ENCODE results near the gene MIOS. TPM values are rescaled to one million over a fixed set of nuclear protein-coding genes. Genes with fewer than 3 reads are reported as not detected.

Gene MIOS
- total and polyA plus RNA-seq, 4 donors, result 7.4 to 35.6 (median 12.2) TPM

GRCh38 chr7:7529328-7529727 is 37.4 kb upstream of the MIOS start:
- no peaks in the 10 kb centered on the region for H3K27me3 ChIP-seq (ENCODE audit: control insufficient read depth in 4 of 4, insufficient read depth in 4 of 4, low read length in 3 of 4)
- 66% methylated on average over 4 of the region's 4 CpGs for WGBS
- H3K4me3 ChIP-seq (ENCODE audit: low read depth in 1 of 3, low read length in 3 of 3), result no peak overlapping the region
- H3K4me1 ChIP-seq (ENCODE audit: control insufficient read depth in 4 of 4, insufficient read depth in 4 of 4, low read length in 3 of 4), result no peaks in the 10 kb centered on the region
- DNase-seq (ENCODE audit: low spot score), result no peak
- H3K9me3 ChIP-seq (ENCODE audit: control insufficient read depth in 4 of 4, low read length in 3 of 4), result no peaks in the 10 kb centered on the region
- no peak overlapping the region for H3K27ac ChIP-seq (ENCODE audit: low read depth in 1 of 2, low read length in 2 of 2)
- H3K36me3 ChIP-seq (ENCODE audit: control insufficient read depth in 4 of 4, insufficient read depth in 3 of 4, low read depth in 1 of 4, low read length in 3 of 4), result no peaks in the 10 kb centered on the region
- no peak overlapping the region for H3K9ac ChIP-seq (ENCODE audit: low read depth in 1 of 2, low read length in 2 of 2)
- TF ChIP-seq FOXA2 (IDR thresholded peaks at IDR 0.05) (no peak), HNF4G (IDR thresholded peaks at IDR 0.05) (no peak), JUND (IDR thresholded peaks at IDR 0.05) (no peak), FOXA1 (IDR thresholded peaks at IDR 0.05) (no peak), ATF3 (IDR thresholded peaks at IDR 0.05) (no peak), ZBTB33 (IDR thresholded peaks at IDR 0.05) (no peak), TAF1 (conservative IDR thresholded peaks at IDR 0.05) (no peak), REST (IDR thresholded peaks at IDR 0.05) (no peak), MAX (IDR thresholded peaks at IDR 0.05) (no peak), RAD21 (IDR thresholded peaks at IDR 0.05) (no peak), CTCF (IDR thresholded peaks at IDR 0.05; ENCODE audit: low read depth, low read length, missing input control) (no peak)

GRCh38 chr7:7533831-7534430 is 32.8 kb upstream of the MIOS start:
- WGBS, result 87% methylated on average over 3 of the region's 3 CpGs
- no peak overlapping the region for H3K4me3 ChIP-seq (ENCODE audit: low read depth in 1 of 3, low read length in 3 of 3)
- DNase-seq (ENCODE audit: low spot score), result no peak
- TF ChIP-seq FOXA2 (IDR thresholded peaks at IDR 0.05) (no peak), NR2F2 (IDR thresholded peaks at IDR 0.05) (no peak), REST (IDR thresholded peaks at IDR 0.05) (no peak), ATF3 (IDR thresholded peaks at IDR 0.05) (no peak), FOXA1 (IDR thresholded peaks at IDR 0.05) (no peak), RAD21 (IDR thresholded peaks at IDR 0.05) (no peak), HNF4A (conservative IDR thresholded peaks at IDR 0.05) (no peak), TAF1 (conservative IDR thresholded peaks at IDR 0.05) (no peak), HNF4G (IDR thresholded peaks at IDR 0.05) (no peak), EGR1 (IDR thresholded peaks at IDR 0.05; ENCODE audit: low read depth in 2 of 2) (no peak), RXRA (IDR thresholded peaks at IDR 0.05) (no peak), MAX (IDR thresholded peaks at IDR 0.05) (no peak)
- H3K9ac ChIP-seq (ENCODE audit: low read depth in 1 of 2, low read length in 2 of 2), result no peak overlapping the region
- no peaks in the 10 kb centered on the region for H3K36me3 ChIP-seq (ENCODE audit: control insufficient read depth in 4 of 4, insufficient read depth in 3 of 4, low read depth in 1 of 4, low read length in 3 of 4)
- H3K27ac ChIP-seq (ENCODE audit: low read depth in 1 of 2, low read length in 2 of 2), result no peak overlapping the region
- no peaks in the 10 kb centered on the region for H3K9me3 ChIP-seq (ENCODE audit: control insufficient read depth in 4 of 4, low read length in 3 of 4)
- H3K27me3 ChIP-seq (ENCODE audit: control insufficient read depth in 4 of 4, insufficient read depth in 4 of 4, low read length in 3 of 4), result no peaks in the 10 kb centered on the region
- no peaks in the 10 kb centered on the region for H3K4me1 ChIP-seq (ENCODE audit: control insufficient read depth in 4 of 4, insufficient read depth in 4 of 4, low read length in 3 of 4)
